DND-41 (cell line): ENCODE measurements around the gene VAV2.

Experiments
- ATAC-seq: fragments of 200-7000 bp; cut with Tn5 transposase; 3 replicates; pipeline ENCODE4 v1.9.1; 2021; ENCODE audit warnings: low read depth; ENCODE audit not compliant: insufficient read depth
- DNase-seq: peaks from one replicate; pipeline ENCODE4 v3.0.0-alpha.2; 2020
- H2AFZ ChIP-seq: 2 replicates; pipeline ENCODE4 v1.6.0; 2012; ENCODE audit warnings: low read depth, low read length
- H3K27ac ChIP-seq: 2 replicates; pipeline ENCODE4 v1.5.1; 2012; ENCODE audit warnings: low read length, inconsistent platforms
- H3K27me3 ChIP-seq: fragments of 200-600 bp; sonication (generic); 2 replicates; pipeline ENCODE4 v1.6.0; 2012; ENCODE audit warnings: low read length, mild to moderate bottlenecking, inconsistent platforms; ENCODE audit not compliant: insufficient read depth, poor library complexity
- H3K36me3 ChIP-seq: 2 replicates; pipeline ENCODE4 v1.5.1; 2012; ENCODE audit warnings: low read length, inconsistent platforms; ENCODE audit not compliant: insufficient read depth
- H3K4me1 ChIP-seq: 2 replicates; pipeline ENCODE4 v1.5.1; 2012; ENCODE audit warnings: mild to moderate bottlenecking, low read length; ENCODE audit not compliant: insufficient read depth
- H3K4me2 ChIP-seq: 2 replicates; pipeline ENCODE4 v1.6.0; 2012; ENCODE audit warnings: mild to moderate bottlenecking, moderate library complexity, low read length, inconsistent platforms; ENCODE audit not compliant: insufficient read depth
- H3K4me3 ChIP-seq, 2 experiments: fragments of 200-600 bp in 1 of 2; shearing (Covaris generic) in 1 of 2; 2 replicates each; pipeline ENCODE4 v1.5.1; 2012 to 2016; ENCODE audit warnings: inconsistent platforms in 2 of 2, low read length in 2 of 2, mild to moderate bottlenecking in 2 of 2, low read depth in 1 of 2, moderate library complexity in 1 of 2
- H3K79me2 ChIP-seq: 2 replicates; pipeline ENCODE4 v1.6.0; 2012; ENCODE audit warnings: low read length, inconsistent platforms; ENCODE audit not compliant: insufficient read depth
- H3K9ac ChIP-seq: 2 replicates; pipeline ENCODE4 v1.6.0; 2012; ENCODE audit warnings: low read depth, mild to moderate bottlenecking, inconsistent platforms, low read length, moderate library complexity
- H3K9me3 ChIP-seq: 2 replicates; pipeline ENCODE4 v1.5.1; 2012; ENCODE audit warnings: low read length, moderate library complexity, mild to moderate bottlenecking, inconsistent platforms; ENCODE audit not compliant: insufficient read depth, severe bottlenecking
- H4K20me1 ChIP-seq: 2 replicates; pipeline ENCODE4 v1.6.0; 2012; ENCODE audit warnings: low read length; ENCODE audit not compliant: insufficient read depth
- CTCF ChIP-seq: IDR thresholded peaks from 2 replicates; pipeline ENCODE4 v1.5.1; 2012; ENCODE audit warnings: borderline replicate concordance, low read length, moderate library complexity, mild to moderate bottlenecking; ENCODE audit not compliant: poor library complexity, severe bottlenecking; ENCODE audit errors: extremely low read depth
- EZH2 ChIP-seq: IDR thresholded peaks from 3 replicates; pipeline ENCODE4 v1.6.1; 2012; ENCODE audit warnings: borderline replicate concordance, low read depth, mild to moderate bottlenecking, moderate library complexity, low read length, inconsistent platforms; ENCODE audit not compliant: severe bottlenecking

Gene VAV2

GRCh38 chr9:133986774-133987445 is 5.2 kb downstream of the VAV2 start:
- Histone ChIP-seq H3K4me1 (no peaks in the 10 kb centered on the region), H3K4me3 (no peak overlapping the region), H3K9ac (no peak overlapping the region), H3K9me3 (no peaks in the 10 kb centered on the region), H3K4me2 (no peak overlapping the region), H3K27ac (no peak overlapping the region), H2AFZ (no peak overlapping the region), H4K20me1 (no peaks in the 10 kb centered on the region), H3K27me3 (no peaks in the 10 kb centered on the region), H3K36me3 (no peaks in the 10 kb centered on the region), H3K79me2 (no peaks in the 10 kb centered on the region)
- TF ChIP-seq CTCF (no peak), EZH2 (no peak)
- DNase-seq: no peak
- no peak for ATAC-seq

- no peak for TF ChIP-seq CTCF
- TF ChIP-seq EZH2: no peak
- Histone ChIP-seq H3K4me1 (no peaks in the 10 kb centered on the region), H3K9me3 (no peaks in the 10 kb centered on the region), H3K79me2 (no peaks in the 10 kb centered on the region), H2AFZ (no peak overlapping the region), H3K27ac (no peak overlapping the region), H3K4me3 (no peak overlapping the region), H3K27me3 (no peaks in the 10 kb centered on the region), H4K20me1 (no peaks in the 10 kb centered on the region), H3K36me3 (no peaks in the 10 kb centered on the region), H3K4me2 (no peak overlapping the region), H3K9ac (no peak overlapping the region)
- no peak for ATAC-seq
- DNase-seq: no peak
Observed at GRCh38 chr9:133986061-133986460, 6.1 kb downstream of the VAV2 start.

- no peaks in the 10 kb centered on the region for H3K9me3 ChIP-seq
- H4K20me1 ChIP-seq: no peaks in the 10 kb centered on the region
- H3K4me1 ChIP-seq: no peaks in the 10 kb centered on the region
- ATAC-seq (no peak), DNase-seq (no peak)
- no peak overlapping the region for H3K4me2 ChIP-seq
- H2AFZ ChIP-seq: no peak overlapping the region
- no peak overlapping the region for H3K9ac ChIP-seq
- no peak overlapping the region for H3K27ac ChIP-seq
- H3K27me3 ChIP-seq: no peaks in the 10 kb centered on the region
- H3K79me2 ChIP-seq: no peaks in the 10 kb centered on the region
- no peaks in the 10 kb centered on the region for H3K36me3 ChIP-seq
- H3K4me3 ChIP-seq: no peak overlapping the region
- TF ChIP-seq EZH2: no peak
- TF ChIP-seq CTCF: no peak
Observed at GRCh38 chr9:133982971-133983720, 9.0 kb downstream of the VAV2 start.
